Erythroblast (primary cell): Measurements from ENCODE around the gene SPDYE4.
A peak's percentile ranks its signal among the peaks of the same experiment; 100 is the strongest.

Experiments used
- DNase-seq, 2 experiments: peaks; one replicate each; lab custom pipeline; 2025; lab: John Stamatoyannopoulos, UW
- GATA1 ChIP-seq: IDR thresholded peaks from 2 replicates; pipeline ENCODE4 v1.6.1; 2011; ENCODE audit warnings: low read depth, mild to moderate bottlenecking, control low read depth, low read length, moderate library complexity
- POLR2A ChIP-seq: IDR thresholded peaks from 2 replicates; pipeline ENCODE4 v1.6.1; 2011; ENCODE audit warnings: mild to moderate bottlenecking, low read length

The SPDYE4 gene

DNA sequence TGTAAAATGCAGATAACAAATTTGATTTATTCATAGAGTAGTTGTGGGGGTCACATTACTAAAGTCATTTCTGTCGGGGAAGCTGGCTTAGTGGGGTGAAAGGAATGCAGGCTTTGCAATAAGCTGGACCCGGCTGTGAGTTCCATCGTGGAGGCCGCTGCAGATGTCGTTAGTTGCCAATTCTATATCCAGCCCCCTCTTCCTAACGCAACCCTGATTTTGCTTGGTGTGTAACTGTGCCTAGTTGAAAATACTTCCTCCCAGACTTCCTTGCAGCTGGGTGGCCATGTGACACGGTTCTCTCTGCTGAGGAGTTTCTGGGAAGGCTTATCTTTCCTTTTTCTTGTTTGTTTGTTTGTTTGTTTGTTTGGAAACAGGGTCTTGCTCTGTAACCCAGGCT lies 36.3 kb upstream of the SPDYE4 start:
- no peak for TF ChIP-seq POLR2A
- no peak for TF ChIP-seq GATA1
- DNase-seq: no peak

DNA sequence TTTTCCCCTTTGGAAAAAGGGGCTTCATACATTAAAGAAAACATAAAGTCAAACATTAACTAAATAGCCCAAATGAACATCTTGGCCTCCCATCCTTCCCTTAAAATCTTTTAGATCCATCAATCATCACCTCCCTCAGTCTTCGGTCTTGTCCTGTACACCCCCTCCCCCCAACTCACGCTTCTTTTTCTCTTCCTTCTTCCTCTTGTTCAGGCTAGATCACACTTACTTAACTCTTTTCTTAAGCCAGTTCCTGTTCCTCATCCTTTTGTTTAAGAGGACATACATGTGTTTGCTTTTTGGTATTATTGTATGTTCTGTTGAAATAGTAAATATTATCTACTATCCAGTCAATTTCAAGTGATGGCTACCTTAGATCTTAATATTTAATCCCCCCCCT lies 35.3 kb upstream of the SPDYE4 start:
- DNase-seq: no peak
- TF ChIP-seq GATA1: no peak
- TF ChIP-seq POLR2A: no peak

DNA sequence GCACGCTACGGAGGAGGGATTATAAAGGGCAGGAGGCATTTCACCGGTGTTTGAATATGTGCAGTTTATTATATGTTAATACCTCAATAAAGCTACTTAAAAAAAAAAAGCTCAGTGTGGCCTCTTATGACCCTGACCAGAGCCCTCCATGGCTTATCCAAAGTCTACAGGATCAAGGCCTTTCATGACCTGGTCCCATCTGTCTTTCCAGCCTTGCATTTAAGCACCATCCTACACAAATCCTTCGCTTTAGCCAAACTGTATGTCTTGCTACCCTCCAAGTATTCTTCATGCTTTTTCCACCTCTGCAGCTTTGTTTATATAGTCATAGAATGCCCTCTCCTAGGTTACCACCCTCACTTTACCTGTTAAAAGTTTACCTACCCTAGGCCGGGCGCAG lies 34.3 kb upstream of the SPDYE4 start:
- no peak for DNase-seq
- TF ChIP-seq GATA1 (no peak), POLR2A (no peak)

DNA sequence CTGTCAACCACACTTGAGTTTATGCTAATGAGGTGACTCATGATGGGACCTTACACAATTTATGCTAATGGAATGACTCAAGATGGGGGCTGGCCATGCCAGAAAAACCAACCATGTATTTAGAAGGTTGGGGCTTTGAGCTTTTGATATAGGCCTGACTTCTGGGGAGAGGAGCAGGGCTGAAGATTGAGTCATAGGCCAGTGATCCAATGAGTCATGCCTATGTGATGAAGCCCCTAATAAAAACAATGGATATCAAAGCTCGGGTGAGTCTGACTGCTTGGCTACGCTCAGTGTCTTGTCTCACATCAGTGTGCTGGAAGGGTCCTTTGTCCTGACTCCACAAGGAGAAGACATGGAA lies 33.5 kb upstream of the SPDYE4 start:
- TF ChIP-seq GATA1 (no peak), POLR2A (no peak)
- no peak for DNase-seq

DNA sequence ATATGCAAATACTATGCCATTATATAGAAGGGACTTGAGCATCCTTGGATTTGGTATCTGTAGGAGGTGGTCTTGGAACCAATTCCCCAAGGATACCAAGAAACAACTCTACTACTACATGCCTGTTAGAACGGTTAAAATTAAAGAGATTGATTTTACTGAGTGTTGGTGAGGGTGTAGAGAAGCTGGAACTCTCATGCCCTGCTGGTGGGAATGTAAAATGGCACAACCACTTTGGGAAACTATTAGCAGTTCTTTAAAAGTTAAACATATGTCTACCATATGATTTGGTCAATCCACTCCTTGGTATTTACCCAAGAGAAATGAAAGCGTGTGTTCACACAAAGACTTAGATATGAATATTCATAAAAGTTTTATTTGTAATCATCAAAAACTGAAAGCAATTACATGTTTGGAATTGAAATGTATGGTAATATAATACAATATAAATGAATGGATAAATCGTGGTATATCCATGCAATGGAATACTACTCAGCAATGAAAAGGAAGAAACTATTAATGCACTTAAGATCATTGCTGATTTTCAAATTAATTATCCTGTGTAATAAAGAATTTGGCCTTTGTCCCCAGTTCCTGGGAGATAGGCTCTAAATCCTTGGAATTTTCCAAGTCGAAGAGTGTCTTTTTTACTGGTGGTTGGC lies 33.0 kb upstream of the SPDYE4 start:
- TF ChIP-seq POLR2A: no peak
- TF ChIP-seq GATA1: no peak
- DNase-seq: no peak

DNA sequence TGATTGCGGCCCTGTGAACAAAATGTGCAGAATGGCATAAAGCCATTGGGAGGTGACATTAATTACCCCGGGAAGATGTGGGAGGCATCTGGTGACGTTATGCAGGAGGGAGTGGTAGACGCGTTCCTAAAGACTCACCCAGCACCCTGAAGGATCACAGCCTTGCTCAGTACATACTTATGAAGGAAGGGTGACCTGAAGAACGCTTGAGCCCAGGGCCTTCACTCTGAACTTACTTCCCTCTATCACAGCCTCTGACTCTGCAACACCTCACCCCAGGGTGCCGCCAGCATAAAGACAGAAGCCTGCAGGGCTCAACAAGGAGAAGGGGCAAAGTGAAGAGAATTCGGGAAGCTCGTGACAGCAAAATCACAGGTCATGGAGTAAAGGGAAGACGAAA lies 31.4 kb upstream of the SPDYE4 start:
- DNase-seq: no peak
- no peak for TF ChIP-seq GATA1
- no peak for TF ChIP-seq POLR2A

DNA sequence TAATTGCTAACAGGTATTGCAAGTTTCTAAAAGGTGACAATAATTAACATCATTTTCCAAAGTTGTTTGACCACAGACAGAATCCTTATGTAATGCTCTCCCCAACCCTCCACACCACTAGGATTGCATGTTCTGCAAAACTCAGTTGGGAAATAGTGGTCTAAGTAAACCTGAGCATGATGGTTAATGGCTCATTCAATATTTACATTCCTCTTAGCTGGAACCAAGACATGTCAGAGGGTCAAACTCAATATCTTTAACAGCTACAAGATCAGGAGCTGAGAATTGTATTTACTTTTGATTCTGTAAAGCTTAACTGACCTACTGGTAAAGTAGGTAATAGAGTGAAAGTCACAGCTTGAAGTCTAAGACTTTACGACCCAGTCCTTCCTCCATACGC lies 30.7 kb upstream of the SPDYE4 start:
- no peak for TF ChIP-seq POLR2A
- TF ChIP-seq GATA1: no peak
- no peak for DNase-seq

DNA sequence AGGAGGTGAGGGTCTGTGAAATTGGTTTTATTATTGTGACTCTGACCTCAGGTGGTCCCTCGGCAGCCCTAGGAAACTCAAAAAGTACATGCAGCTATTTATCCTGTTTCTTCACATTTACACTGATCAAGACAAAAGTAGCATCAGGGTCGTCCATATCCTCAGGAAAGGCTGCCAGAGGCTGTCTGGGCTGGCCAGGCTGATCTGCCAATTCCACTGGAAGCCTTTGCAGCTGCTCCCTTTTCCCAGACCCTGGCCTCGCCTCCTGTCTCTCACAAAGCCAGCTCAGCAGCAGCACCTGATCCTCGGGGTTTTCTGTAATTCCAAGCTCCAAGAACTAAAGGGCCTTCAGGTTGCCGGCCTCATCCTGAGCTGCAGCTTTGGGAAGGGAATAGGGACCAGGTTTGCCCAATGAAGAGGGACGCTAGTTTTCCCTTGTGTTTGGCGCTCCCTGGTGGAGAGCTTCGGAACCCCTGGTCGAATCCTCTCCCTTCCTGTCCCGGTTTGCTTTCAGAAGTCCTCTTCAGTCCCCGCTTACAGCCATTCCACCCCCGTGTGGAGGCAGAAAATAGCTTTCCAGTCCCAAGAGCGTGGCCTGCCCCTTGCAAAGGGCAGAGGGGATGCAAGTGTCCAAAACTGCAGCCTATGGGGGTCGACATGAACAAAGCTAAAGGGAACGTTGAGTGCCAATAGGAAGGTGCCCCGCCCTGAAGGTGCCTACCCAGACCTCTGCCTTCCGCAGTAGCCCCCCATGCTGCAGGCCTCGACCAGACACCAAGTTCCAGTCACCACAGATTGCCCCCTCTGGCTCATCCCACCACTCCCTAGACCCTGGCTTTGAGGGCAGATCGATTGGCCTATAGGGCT lies 27.4 kb upstream of the SPDYE4 start:
- no peak for TF ChIP-seq POLR2A
- TF ChIP-seq GATA1: no peak
- DNase-seq: peak; percentile 37 to 71

DNA sequence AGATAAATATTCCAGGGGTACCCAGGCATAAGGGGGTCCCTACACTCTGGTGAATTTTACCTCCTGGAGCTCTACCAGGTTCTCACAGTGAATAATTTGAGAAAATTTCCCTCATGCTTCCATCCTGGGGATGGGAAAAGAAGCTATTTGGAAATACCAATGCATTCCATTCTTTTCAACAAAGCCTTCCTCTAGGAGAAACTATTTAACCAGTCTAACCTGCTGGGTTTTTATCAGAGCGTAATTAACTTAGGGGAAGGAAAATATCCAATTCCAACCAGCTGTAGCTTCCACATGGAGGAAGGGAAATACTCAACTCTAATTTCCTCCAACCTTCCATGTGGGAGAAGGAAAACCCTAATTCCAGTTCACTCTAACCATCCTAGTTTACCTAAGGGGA lies 23.8 kb upstream of the SPDYE4 start:
- DNase-seq: no peak
- TF ChIP-seq POLR2A (no peak), GATA1 (no peak)

DNA sequence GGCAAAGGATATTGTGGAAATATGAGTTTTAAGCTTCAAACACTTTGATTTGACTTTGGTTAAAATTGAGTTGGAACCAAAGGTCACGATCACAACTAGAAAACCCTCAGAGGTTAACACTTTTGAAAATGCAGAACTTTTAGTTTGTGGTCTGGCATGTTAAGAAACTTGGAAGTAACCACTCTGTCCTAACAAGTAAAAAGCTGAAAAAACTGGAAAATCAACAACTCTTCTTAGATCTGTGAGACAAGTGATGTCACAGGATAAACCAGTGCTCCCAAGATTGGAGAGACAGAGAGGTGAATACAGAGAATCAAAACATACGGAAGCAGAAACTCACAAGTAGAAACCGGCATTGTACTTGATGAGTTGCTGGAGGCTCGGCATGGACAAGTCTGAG lies 23.4 kb upstream of the SPDYE4 start:
- DNase-seq: no peak
- TF ChIP-seq GATA1 (no peak), POLR2A (no peak)

DNA sequence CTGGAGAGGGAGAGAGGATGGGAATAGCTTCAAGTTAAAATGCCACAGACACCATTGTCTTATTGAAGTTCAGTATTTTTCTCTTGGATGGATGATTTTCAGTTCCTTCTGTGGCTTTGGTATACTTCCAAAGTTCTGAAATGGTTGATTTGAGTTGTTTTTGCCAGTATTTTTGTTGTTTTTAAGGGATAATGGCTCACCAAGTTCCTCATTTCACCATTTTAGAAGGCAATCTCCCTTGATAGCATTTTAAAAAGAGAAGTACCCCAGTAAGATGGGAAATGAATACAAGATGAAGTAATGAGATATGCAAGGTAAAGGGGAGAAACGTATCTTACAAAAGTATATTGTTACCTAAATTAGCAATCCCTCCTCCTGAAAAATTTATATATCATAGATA lies 18.5 kb upstream of the SPDYE4 start:
- no peak for TF ChIP-seq GATA1
- TF ChIP-seq POLR2A: no peak
- no peak for DNase-seq

DNA sequence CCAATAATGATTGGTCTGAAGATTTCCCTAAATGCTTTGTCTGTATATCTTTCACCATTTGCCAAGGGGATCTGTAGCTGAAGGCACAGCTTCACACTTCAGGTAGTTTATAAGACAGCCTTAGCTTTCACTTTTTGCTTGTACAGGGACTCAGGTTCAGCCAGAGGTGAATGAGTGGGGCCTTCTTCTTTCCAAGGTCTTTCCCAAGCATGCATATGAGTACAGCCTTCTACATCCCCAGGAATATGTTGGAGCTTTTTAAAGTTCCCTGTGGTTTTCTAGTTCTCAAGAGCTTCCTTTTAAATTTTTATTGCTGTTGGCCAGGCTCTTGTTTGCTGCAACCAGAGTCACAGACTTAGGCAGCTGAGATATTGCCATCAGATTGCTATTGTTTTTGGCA lies 17.9 kb upstream of the SPDYE4 start:
- TF ChIP-seq POLR2A: no peak
- no peak for TF ChIP-seq GATA1
- no peak for DNase-seq

DNA sequence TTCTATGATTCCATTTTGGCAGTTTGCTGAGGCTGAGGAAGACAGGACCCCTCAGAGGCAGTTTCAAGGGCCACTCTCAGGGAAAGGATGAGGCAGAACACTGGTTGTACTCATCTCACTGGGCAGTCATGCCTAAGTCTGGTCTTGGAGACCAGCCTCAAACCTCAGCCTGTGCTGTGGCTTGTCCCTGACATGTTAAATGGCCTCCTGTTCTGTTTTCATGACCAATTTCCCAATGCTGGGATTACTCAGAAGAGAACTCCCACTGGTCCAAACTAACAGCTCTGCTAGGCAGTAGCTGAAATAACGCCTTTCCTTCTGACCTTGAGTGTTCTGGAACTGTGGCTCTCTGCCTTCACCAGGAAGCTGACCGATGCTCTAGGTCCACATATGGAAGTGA lies 8.4 kb upstream of the SPDYE4 start:
- DNase-seq: no peak
- no peak for TF ChIP-seq GATA1
- TF ChIP-seq POLR2A: no peak

DNA sequence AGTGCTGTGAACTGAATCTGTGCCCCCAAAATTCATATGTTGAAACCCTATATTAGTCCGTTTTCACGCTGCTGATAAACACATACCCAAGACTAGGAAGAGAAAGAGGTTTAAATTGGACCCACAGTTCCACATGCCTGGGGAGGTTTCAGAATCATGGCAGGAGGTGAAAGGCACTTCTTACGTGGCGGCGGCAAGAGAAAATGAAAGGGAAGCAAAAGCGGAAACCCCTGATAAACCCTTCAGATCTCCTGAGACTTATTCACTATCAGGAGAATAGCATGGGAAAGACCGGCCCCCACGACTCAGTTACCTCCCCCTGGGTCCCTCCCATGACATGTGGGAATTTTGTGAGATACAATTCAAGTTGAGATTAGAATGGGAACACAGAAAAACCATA lies 3.7 kb upstream of the SPDYE4 start:
- no peak for DNase-seq
- no peak for TF ChIP-seq GATA1
- TF ChIP-seq POLR2A: no peak
